GM23248 (cell line): Measurements from ENCODE around the gene KCNK6.

Experiments
- EZH2 ChIP-seq: fragments of 200-600 bp; sonication (generic); IDR thresholded peaks from 2 replicates; pipeline ENCODE4 v1.6.1; 2018; ENCODE audit warnings: antibody characterized with exemption, mild to moderate bottlenecking; ENCODE audit not compliant: insufficient read depth, poor library complexity, severe bottlenecking
- EZH2phosphoT487 ChIP-seq: fragments of 200-600 bp; sonication (generic); IDR thresholded peaks from 2 replicates; pipeline ENCODE4 v1.6.1; 2018; ENCODE audit warnings: antibody characterized with exemption, moderate library complexity, mild to moderate bottlenecking, low read depth; ENCODE audit not compliant: insufficient read depth

DNA sequence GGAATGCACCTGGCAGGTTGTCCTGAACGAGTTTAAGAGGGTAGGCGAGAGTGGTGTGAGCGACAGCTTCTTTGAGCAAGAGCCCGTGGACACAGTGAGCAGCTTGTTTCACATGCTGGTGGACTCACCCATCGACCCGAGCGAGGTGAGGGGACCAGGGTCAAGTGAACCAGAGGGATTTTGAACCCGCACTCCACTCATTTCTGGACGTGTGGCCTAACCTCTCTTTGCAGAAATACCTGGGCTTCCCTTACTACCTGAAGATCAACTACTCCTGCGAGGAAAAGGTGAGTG, 17.7 kb downstream of the KCNK6 start:
- TF ChIP-seq EZH2phosphoT487 (no peak), EZH2 (no peak)
